OCI-LY1 (cell line): ENCODE results near the gene BPHL.
"Not testable (repeated sequence)": the region's sequence is repeated elsewhere in the genome, so short reads cannot be mapped to it uniquely, and the experiment has no call there.

ENCODE experiments used
- EZH2 ChIP-seq: fragments of 200-600 bp; sonication (generic), shearing (Covaris generic); IDR thresholded peaks from 2 replicates; pipeline ENCODE4 v1.8.0; 2017; ENCODE audit warnings: borderline replicate concordance, mixed run types, mild to moderate bottlenecking, antibody characterized with exemption, low read length, moderate library complexity, mixed read lengths
- TF ChIP-seq, protein P1 (sequence below): fragments of 200-600 bp; sonication (generic), shearing (Covaris generic); IDR thresholded peaks from 2 replicates; pipeline ENCODE4 v1.5.1; 2017; ENCODE audit warnings: mild to moderate bottlenecking, antibody characterized with exemption, low read length, moderate library complexity, mixed read lengths

DNA sequence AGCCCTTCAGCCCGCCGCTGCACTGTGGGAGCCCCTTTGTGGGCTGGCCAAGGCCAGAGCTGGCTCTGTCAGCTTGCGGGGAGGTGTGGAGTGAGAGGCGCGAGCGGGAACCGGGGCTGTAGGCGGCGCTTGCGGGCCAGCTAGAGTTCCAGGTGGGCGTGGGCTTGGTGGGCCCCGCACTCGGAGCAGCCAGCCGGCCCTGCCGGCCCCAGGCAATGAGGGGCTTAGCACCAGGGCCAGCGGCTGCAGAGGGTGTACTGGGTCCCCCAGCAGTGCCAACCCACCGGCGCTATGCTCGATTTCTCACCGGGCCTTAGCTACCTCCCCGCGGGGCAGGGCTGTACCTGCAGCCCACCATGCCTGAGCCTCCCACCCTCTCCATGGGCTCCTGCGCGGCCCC is 52.2 kb downstream of the BPHL start:
- TF ChIP-seq, protein P1, sequence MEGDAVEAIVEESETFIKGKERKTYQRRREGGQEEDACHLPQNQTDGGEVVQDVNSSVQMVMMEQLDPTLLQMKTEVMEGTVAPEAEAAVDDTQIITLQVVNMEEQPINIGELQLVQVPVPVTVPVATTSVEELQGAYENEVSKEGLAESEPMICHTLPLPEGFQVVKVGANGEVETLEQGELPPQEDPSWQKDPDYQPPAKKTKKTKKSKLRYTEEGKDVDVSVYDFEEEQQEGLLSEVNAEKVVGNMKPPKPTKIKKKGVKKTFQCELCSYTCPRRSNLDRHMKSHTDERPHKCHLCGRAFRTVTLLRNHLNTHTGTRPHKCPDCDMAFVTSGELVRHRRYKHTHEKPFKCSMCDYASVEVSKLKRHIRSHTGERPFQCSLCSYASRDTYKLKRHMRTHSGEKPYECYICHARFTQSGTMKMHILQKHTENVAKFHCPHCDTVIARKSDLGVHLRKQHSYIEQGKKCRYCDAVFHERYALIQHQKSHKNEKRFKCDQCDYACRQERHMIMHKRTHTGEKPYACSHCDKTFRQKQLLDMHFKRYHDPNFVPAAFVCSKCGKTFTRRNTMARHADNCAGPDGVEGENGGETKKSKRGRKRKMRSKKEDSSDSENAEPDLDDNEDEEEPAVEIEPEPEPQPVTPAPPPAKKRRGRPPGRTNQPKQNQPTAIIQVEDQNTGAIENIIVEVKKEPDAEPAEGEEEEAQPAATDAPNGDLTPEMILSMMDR = not testable (repeated sequence)
- not testable (repeated sequence) for TF ChIP-seq EZH2
